HEK293 (cell line): ENCODE data around the gene UQCRFS1.
A peak's percentile ranks its signal among the peaks of the same experiment; 100 is the strongest.

Experiments
- CTCF ChIA-PET: fragments of 350-600 bp; formaldehyde crosslinking; extraction: SDS; loops from one replicate; lab custom pipeline; 2021; ENCODE audit warnings: antibody characterized with exemption; lab: Yijun Ruan, JAX
- POLR2A ChIA-PET: fragments of 300-600 bp; formaldehyde crosslinking; extraction: SDS; loops from one replicate; lab custom pipeline; 2020; ENCODE audit warnings: antibody characterized with exemption, inconsistent platforms; lab: Yijun Ruan, JAX
- H3K27ac ChIP-seq: fragments of 200-500 bp; sonication (Bioruptor generic); 2 replicates; pipeline ENCODE4 v1.5.1; 2014; ENCODE audit warnings: low read depth, low read length, control low read depth, inconsistent platforms; ENCODE audit errors: extremely low read depth
- H3K36me3 ChIP-seq, 2 experiments: fragments of 200-500 bp in 1 of 2; sonication (Bioruptor generic) in 1 of 2; 1 replicate in 1 of 2; 2 replicates in 1 of 2; pipeline ENCODE4 v1.5.1; 2014 to 2017; ENCODE audit warnings: inconsistent platforms in 2 of 2, low read length in 2 of 2; ENCODE audit not compliant: control insufficient read depth in 2 of 2, insufficient read depth in 1 of 2
- H3K4me1 ChIP-seq: fragments of 200-500 bp; sonication (Bioruptor generic); 2 replicates; pipeline ENCODE4 v1.5.1; 2014; ENCODE audit warnings: mild to moderate bottlenecking, low read length, inconsistent platforms; ENCODE audit not compliant: control insufficient read depth, insufficient read depth
- H3K4me3 ChIP-seq: 2 replicates; pipeline ENCODE4 v1.5.1; 2011; ENCODE audit warnings: low read depth, mild to moderate bottlenecking, control low read depth, low read length, moderate library complexity
- H3K9me3 ChIP-seq: fragments of 200-500 bp; sonication (Bioruptor generic); 2 replicates; pipeline ENCODE4 v1.5.1; 2014; ENCODE audit warnings: low read depth, low read length, inconsistent platforms; ENCODE audit not compliant: control insufficient read depth, insufficient read depth
- KLF8 ChIP-seq: fragments of 450-650 bp; formaldehyde crosslinking; IDR thresholded peaks from 2 replicates; pipeline ENCODE4 v1.5.1; 2016; ENCODE audit warnings: missing biosample characterization, missing genetic modification characterization
- KLF9 ChIP-seq: fragments of 450-650 bp; formaldehyde crosslinking; IDR thresholded peaks from 2 replicates; pipeline ENCODE4 v1.5.1; 2016; ENCODE audit warnings: missing biosample characterization, missing genetic modification characterization, low read depth
- SP2 ChIP-seq: fragments of 450-650 bp; formaldehyde crosslinking; IDR thresholded peaks from 2 replicates; pipeline ENCODE4 v1.5.1; 2016; ENCODE audit warnings: missing biosample characterization, missing genetic modification characterization
- WT1 ChIP-seq: fragments of 450-650 bp; formaldehyde crosslinking; IDR thresholded peaks from 2 replicates; pipeline ENCODE4 v1.5.1; 2016; ENCODE audit warnings: missing biosample characterization, missing genetic modification characterization
- ZNF121 ChIP-seq: fragments of 450-650 bp; formaldehyde crosslinking; IDR thresholded peaks from 2 replicates; pipeline ENCODE4 v1.5.1; 2016; ENCODE audit warnings: missing biosample characterization, missing genetic modification characterization
- ZNF132 ChIP-seq: fragments of 450-650 bp; formaldehyde crosslinking; IDR thresholded peaks from 2 replicates; pipeline ENCODE4 v1.5.1; 2017; ENCODE audit warnings: missing biosample characterization, missing genetic modification characterization, borderline replicate concordance
- ZNF202 ChIP-seq: fragments of 450-650 bp; formaldehyde crosslinking; IDR thresholded peaks from 2 replicates; pipeline ENCODE4 v1.5.1; 2016; ENCODE audit warnings: missing biosample characterization, missing genetic modification characterization, borderline replicate concordance
- ZNF302 ChIP-seq: fragments of 450-650 bp; formaldehyde crosslinking; IDR thresholded peaks from 2 replicates; pipeline ENCODE4 v1.5.1; 2016; ENCODE audit warnings: missing biosample characterization, missing genetic modification characterization, low read depth
- ZNF391 ChIP-seq: fragments of 450-650 bp; formaldehyde crosslinking; IDR thresholded peaks from 2 replicates; pipeline ENCODE4 v1.5.1; 2016; ENCODE audit warnings: low read depth, missing biosample characterization, missing genetic modification characterization, borderline replicate concordance
- ZNF558 ChIP-seq: fragments of 450-650 bp; formaldehyde crosslinking; IDR thresholded peaks from 2 replicates; pipeline ENCODE4 v1.5.1; 2016; ENCODE audit warnings: missing biosample characterization, missing genetic modification characterization
- ZNF654 ChIP-seq: fragments of 450-650 bp; formaldehyde crosslinking; IDR thresholded peaks from 2 replicates; pipeline ENCODE4 v1.5.1; 2016; ENCODE audit warnings: low read depth, missing biosample characterization, missing genetic modification characterization
- ZNF707 ChIP-seq: fragments of 450-650 bp; formaldehyde crosslinking; IDR thresholded peaks from 2 replicates; pipeline ENCODE4 v1.5.1; 2016; ENCODE audit warnings: missing biosample characterization, missing genetic modification characterization
- ZNF791 ChIP-seq: fragments of 450-650 bp; formaldehyde crosslinking; IDR thresholded peaks from 2 replicates; pipeline ENCODE4 v1.5.1; 2016; ENCODE audit warnings: missing biosample characterization, missing genetic modification characterization
- TF ChIP-seq, protein P1 (sequence below): fragments of 450-650 bp; formaldehyde crosslinking; conservative IDR thresholded peaks from 2 replicates; pipeline ENCODE4 v1.5.1; 2016; ENCODE audit warnings: low read depth, missing biosample characterization, missing genetic modification characterization
- TF ChIP-seq, protein P2 (sequence below): fragments of 450-650 bp; formaldehyde crosslinking; IDR thresholded peaks from 2 replicates; pipeline ENCODE4 v1.5.1; 2016; ENCODE audit warnings: missing biosample characterization, missing genetic modification characterization
- TF ChIP-seq, protein P3 (sequence below): fragments of 450-650 bp; formaldehyde crosslinking; IDR thresholded peaks from 2 replicates; pipeline ENCODE4 v1.5.1; 2016; ENCODE audit warnings: missing biosample characterization, missing genetic modification characterization
- TF ChIP-seq, protein P4 (sequence below): fragments of 450-650 bp; formaldehyde crosslinking; optimal IDR thresholded peaks from 2 replicates; pipeline ENCODE3; 2016; ENCODE audit warnings: missing biosample characterization, mild to moderate bottlenecking, missing genetic modification characterization
- TF ChIP-seq, protein P5 (sequence below): fragments of 450-650 bp; formaldehyde crosslinking; IDR thresholded peaks from 2 replicates; pipeline ENCODE4 v1.5.1; 2016; ENCODE audit warnings: missing biosample characterization, missing genetic modification characterization

The UQCRFS1 gene

DNA sequence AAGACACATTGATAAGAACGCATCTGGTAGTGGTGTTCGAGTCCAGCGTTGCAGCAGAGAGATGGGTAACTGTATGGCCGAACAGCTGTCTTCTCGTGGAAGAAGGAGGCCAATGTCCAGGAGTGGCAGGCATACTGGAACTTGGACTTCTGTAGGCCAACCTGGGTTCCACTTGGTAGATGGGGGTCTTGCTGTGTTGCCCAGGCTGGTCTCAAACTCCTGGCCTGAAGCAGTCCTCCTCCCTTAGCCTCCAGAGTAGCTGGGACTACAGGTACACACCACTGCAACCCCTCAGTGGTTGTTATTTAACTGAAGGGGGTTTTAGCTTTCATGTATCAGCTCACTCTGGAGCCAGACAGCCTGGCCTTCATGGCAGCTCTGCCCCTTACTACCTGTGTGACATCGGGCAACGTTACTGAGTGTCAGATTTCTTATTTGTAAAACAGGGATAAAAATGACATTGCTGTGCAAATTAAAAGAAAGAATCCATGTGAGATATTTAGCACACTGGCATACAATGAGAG is 2.4 kb upstream of the UQCRFS1 start:
- no peak overlapping the region for H3K27ac ChIP-seq

DNA sequence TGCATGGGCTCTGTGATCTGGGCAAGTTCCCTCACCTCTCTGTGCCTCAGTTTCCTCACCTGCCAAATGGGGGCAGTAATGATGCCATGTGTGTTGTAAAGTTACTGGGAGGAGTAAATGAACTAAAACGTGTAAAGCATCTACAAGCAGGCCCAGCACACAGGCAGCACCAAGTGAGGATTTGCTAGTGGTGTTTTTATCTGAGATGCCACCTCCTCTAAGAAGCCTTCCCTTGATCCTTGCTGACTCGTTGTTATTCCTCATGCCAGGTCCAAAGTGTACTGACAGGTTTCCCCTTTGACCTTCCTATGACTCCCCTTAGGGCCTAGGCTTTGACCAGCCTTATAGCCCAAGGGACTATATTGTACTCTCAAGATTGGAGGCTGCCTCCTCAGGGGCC is 1.5 kb upstream of the UQCRFS1 start:
- POLR2A ChIA-PET: interaction anchor here (0.6 to 1.5 kb wide), 2 partner anchors 392 to 761 kb away, joined by 4 to 5 read pairs; partner anchors contain the start of gene POP4
- no peaks in the 10 kb centered on the region; the same call in 1 of the 2 replicates for H3K9me3 ChIP-seq
- CTCF ChIA-PET: interaction anchor here (0.6 to 1.6 kb wide), 4 partner anchors 49 to 395 kb away, joined by 3 to 6 read pairs (median 4); no protein-coding TSS in a partner anchor

More for the DNA sequence above, 2.4 kb upstream of the UQCRFS1 start:
- no peaks in the 10 kb centered on the region; the same call in 1 of the 2 replicates for H3K9me3 ChIP-seq
- no peak overlapping the region for H3K4me3 ChIP-seq
- POLR2A ChIA-PET: no interaction called here
- CTCF ChIA-PET: interaction anchor here (0.6 to 1.6 kb wide), 2 partner anchors 94 to 582 kb away, joined by 3 to 4 read pairs; no protein-coding TSS in a partner anchor
- peaks cover 8 to 12% of the 10 kb centered on the region in 2 experiments for H3K36me3 ChIP-seq
- TF ChIP-seq ZNF132 (no peak), ZNF121 (tag by site-specific recombination) (peak; percentile 63; the same call in 1 of the 2 replicates), KLF8 (tag by site-specific recombination) (no peak), ZNF654 (tag by site-specific recombination) (no peak), SP2 (tag by site-specific recombination) (no peak)
- peaks cover 8% of the 10 kb centered on the region for H3K4me1 ChIP-seq

DNA sequence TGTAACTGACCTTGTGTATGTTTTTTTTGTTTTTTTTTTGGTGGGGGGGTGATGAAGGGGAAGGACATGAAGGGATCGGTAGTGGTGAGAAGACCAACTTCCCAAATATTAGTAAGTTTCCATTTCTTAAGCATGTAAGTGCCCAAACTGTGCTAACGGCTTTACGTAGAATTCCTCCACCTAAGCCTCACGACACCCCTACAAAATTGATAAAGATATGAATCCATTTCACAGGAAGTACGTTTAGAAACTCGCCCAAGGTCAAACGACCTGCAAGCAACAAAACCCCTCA is 649 bp downstream of the UQCRFS1 start:
- ChIA-PET CTCF (interaction anchor here (1.0 kb wide), 1 partner anchor 11 kb away, joined by 5 read pairs; no protein-coding TSS in a partner anchor), POLR2A (interaction anchor here (0.6 to 1.0 kb wide), 3 partner anchors 20 to 676 kb away, joined by 3 to 4 read pairs (median 3); no protein-coding TSS in a partner anchor)
- Histone ChIP-seq H3K9me3 (no peaks in the 10 kb centered on the region; the same call in 1 of the 2 replicates), H3K4me3 (peak overlapping the region; percentile 79), H3K27ac (peak overlapping the region; percentile 95), H3K4me1 (peaks cover 30% of the 10 kb centered on the region), H3K36me3 (peaks cover 23 to 24% of the 10 kb centered on the region in 2 experiments)
- no peak for TF ChIP-seq ZNF202
- TF ChIP-seq ZNF791 (tag by site-specific recombination): no peak
- no peak for TF ChIP-seq ZNF707
- TF ChIP-seq, protein P1, sequence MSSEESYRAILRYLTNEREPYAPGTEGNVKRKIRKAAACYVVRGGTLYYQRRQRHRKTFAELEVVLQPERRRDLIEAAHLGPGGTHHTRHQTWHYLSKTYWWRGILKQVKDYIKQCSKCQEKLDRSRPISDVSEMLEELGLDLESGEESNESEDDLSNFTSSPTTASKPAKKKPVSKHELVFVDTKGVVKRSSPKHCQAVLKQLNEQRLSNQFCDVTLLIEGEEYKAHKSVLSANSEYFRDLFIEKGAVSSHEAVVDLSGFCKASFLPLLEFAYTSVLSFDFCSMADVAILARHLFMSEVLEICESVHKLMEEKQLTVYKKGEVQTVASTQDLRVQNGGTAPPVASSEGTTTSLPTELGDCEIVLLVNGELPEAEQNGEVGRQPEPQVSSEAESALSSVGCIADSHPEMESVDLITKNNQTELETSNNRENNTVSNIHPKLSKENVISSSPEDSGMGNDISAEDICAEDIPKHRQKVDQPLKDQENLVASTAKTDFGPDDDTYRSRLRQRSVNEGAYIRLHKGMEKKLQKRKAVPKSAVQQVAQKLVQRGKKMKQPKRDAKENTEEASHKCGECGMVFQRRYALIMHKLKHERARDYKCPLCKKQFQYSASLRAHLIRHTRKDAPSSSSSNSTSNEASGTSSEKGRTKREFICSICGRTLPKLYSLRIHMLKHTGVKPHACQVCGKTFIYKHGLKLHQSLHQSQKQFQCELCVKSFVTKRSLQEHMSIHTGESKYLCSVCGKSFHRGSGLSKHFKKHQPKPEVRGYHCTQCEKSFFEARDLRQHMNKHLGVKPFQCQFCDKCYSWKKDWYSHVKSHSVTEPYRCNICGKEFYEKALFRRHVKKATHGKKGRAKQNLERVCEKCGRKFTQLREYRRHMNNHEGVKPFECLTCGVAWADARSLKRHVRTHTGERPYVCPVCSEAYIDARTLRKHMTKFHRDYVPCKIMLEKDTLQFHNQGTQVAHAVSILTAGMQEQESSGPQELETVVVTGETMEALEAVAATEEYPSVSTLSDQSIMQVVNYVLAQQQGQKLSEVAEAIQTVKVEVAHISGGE: 0 out of 2 replicates have a peak, but pooled peaks have one; percentile 61
- TF ChIP-seq WT1 (tag by site-specific recombination): no peak
- peak; percentile 40; the same call in 1 of the 2 replicates for TF ChIP-seq KLF9
- TF ChIP-seq, protein P2, sequence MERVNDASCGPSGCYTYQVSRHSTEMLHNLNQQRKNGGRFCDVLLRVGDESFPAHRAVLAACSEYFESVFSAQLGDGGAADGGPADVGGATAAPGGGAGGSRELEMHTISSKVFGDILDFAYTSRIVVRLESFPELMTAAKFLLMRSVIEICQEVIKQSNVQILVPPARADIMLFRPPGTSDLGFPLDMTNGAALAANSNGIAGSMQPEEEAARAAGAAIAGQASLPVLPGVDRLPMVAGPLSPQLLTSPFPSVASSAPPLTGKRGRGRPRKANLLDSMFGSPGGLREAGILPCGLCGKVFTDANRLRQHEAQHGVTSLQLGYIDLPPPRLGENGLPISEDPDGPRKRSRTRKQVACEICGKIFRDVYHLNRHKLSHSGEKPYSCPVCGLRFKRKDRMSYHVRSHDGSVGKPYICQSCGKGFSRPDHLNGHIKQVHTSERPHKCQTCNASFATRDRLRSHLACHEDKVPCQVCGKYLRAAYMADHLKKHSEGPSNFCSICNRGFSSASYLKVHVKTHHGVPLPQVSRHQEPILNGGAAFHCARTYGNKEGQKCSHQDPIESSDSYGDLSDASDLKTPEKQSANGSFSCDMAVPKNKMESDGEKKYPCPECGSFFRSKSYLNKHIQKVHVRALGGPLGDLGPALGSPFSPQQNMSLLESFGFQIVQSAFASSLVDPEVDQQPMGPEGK (tag by site-specific recombination): peak; percentile 18; the same call in 1 of the 2 replicates
- no peak for TF ChIP-seq ZNF302
- TF ChIP-seq, protein P3, sequence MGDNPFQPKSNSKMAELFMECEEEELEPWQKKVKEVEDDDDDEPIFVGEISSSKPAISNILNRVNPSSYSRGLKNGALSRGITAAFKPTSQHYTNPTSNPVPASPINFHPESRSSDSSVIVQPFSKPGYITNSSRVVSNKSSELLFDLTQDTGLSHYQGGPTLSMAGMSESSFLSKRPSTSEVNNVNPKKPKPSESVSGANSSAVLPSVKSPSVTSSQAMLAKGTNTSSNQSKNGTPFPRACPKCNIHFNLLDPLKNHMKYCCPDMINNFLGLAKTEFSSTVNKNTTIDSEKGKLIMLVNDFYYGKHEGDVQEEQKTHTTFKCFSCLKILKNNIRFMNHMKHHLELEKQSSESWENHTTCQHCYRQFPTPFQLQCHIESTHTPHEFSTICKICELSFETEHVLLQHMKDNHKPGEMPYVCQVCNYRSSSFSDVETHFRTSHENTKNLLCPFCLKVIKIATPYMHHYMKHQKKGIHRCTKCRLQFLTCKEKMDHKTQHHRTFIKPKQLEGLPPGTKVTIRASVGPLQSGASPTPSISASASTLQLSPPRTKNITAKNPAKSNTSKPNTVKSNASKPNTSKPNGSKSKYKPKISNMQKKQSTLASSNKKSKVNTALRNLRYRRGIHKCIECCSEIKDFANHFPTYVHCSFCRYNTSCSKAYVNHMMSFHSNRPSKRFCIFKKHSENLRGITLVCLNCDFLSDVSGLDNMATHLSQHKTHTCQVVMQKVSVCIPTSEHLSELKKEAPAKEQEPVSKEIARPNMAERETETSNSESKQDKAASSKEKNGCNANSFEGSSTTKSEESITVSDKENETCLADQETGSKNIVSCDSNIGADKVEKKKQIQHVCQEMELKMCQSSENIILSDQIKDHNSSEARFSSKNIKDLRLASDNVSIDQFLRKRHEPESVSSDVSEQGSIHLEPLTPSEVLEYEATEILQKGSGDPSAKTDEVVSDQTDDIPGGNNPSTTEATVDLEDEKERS (tag by site-specific recombination): no peak

More for the DNA sequence above, 1.5 kb upstream of the UQCRFS1 start:
- Histone ChIP-seq H3K4me1 (peaks cover 15% of the 10 kb centered on the region), H3K4me3 (no peak overlapping the region), H3K36me3 (peaks cover 9 to 12% of the 10 kb centered on the region in 2 experiments), H3K27ac (no peak overlapping the region)
- TF ChIP-seq ZNF391 (tag by site-specific recombination): no peak
- TF ChIP-seq, protein P4, sequence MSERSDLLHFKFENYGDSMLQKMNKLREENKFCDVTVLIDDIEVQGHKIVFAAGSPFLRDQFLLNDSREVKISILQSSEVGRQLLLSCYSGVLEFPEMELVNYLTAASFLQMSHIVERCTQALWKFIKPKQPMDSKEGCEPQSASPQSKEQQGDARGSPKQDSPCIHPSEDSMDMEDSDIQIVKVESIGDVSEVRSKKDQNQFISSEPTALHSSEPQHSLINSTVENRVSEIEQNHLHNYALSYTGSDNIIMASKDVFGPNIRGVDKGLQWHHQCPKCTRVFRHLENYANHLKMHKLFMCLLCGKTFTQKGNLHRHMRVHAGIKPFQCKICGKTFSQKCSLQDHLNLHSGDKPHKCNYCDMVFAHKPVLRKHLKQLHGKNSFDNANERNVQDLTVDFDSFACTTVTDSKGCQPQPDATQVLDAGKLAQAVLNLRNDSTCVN (tag by site-specific recombination): peak; percentile 10
- TF ChIP-seq, protein P5, sequence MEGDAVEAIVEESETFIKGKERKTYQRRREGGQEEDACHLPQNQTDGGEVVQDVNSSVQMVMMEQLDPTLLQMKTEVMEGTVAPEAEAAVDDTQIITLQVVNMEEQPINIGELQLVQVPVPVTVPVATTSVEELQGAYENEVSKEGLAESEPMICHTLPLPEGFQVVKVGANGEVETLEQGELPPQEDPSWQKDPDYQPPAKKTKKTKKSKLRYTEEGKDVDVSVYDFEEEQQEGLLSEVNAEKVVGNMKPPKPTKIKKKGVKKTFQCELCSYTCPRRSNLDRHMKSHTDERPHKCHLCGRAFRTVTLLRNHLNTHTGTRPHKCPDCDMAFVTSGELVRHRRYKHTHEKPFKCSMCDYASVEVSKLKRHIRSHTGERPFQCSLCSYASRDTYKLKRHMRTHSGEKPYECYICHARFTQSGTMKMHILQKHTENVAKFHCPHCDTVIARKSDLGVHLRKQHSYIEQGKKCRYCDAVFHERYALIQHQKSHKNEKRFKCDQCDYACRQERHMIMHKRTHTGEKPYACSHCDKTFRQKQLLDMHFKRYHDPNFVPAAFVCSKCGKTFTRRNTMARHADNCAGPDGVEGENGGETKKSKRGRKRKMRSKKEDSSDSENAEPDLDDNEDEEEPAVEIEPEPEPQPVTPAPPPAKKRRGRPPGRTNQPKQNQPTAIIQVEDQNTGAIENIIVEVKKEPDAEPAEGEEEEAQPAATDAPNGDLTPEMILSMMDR (tag by site-specific recombination): no peak
- no peak for TF ChIP-seq ZNF558 (tag by site-specific recombination)
